ENCODE measurements around the gene GSN.

DNA sequence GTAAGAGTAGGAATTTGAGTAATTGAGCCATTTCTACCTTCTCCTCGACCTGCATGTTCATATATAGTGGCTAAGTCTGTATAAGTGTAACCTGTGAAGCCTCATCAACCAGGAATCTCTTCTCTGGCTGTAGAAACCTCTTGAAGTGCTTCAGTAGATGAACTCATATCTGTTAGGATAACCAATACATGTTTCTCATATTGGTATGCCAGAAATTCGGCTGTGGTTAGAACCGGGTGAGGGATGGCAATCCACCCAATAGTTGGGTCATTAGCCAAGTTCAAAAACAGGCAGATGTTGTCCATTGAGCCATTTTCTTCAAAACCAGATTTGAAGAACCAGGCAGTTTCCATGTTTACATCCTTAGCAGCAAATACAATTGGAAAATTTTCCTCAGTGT lies 28.9 kb upstream of the GSN start:
- TF ChIP-seq CTCF (IDR thresholded peaks at IDR 0.05) (no peak), POLR2A (IDR thresholded peaks at IDR 0.05) (no peak)

All from esophagus squamous epithelium (tissue), 4 donors.